Measurements from ENCODE around the gene NRGN. TPM values are rescaled to one million over a fixed set of nuclear protein-coding genes. Genes with fewer than 3 reads are reported as not detected.
A peak's percentile ranks its signal among the peaks of the same experiment; 100 is the strongest.

Gene NRGN
- total and polyA plus RNA-seq, 4 donors = 0.51 to 1.7 (median 1.6) TPM; not detected in 1

- TF ChIP-seq REST (IDR thresholded peaks at IDR 0.05) = no peak
- no peak for TF ChIP-seq ATF3 (IDR thresholded peaks at IDR 0.05)
- TF ChIP-seq RXRA (IDR thresholded peaks at IDR 0.05) = no peak
- no peak for TF ChIP-seq SP1 (IDR thresholded peaks at IDR 0.05)
- no peak for TF ChIP-seq YY1 (IDR thresholded peaks at IDR 0.05)
Observed at GRCh38 chr11:124760205-124760652, 20.5 kb downstream of the NRGN start (continued).

GRCh38 chr11:124760806-124761205 lies 21.1 kb downstream of the NRGN start:
- TF ChIP-seq CTCF (IDR thresholded peaks at IDR 0.05; ENCODE audit: low read depth, low read length, missing input control) = no peak
- no peak for TF ChIP-seq GABPA (IDR thresholded peaks at IDR 0.05 in 1 of 2, conservative IDR thresholded peaks at IDR 0.05 in 1 of 2)
- TF ChIP-seq FOXA2 (IDR thresholded peaks at IDR 0.05) = no peak
- TF ChIP-seq RXRA (IDR thresholded peaks at IDR 0.05) = no peak
- TF ChIP-seq RAD21 (IDR thresholded peaks at IDR 0.05) = no peak
- TF ChIP-seq YY1 (IDR thresholded peaks at IDR 0.05) = no peak
- TF ChIP-seq JUND (IDR thresholded peaks at IDR 0.05) = no peak
- Histone ChIP-seq H3K4me1 (ENCODE audit: control insufficient read depth in 4 of 4, insufficient read depth in 4 of 4, low read length in 3 of 4) (peaks cover 18 to 39% (median 22%) of the 10 kb centered on the region in 4 donors), H3K9me3 (ENCODE audit: control insufficient read depth in 4 of 4, low read length in 3 of 4) (no peaks in the 10 kb centered on the region), H3K36me3 (ENCODE audit: control insufficient read depth in 4 of 4, insufficient read depth in 3 of 4, low read depth in 1 of 4, low read length in 3 of 4) (no peaks in the 10 kb centered on the region), H3K4me3 (ENCODE audit: low read depth in 1 of 3, low read length in 3 of 3) (peak overlapping the region in 2 of 3 donors; percentile 15 to 60), H3K27ac (ENCODE audit: low read depth in 1 of 2, low read length in 2 of 2) (peak overlapping the region; percentile 82 to 84), H3K27me3 (ENCODE audit: control insufficient read depth in 4 of 4, insufficient read depth in 4 of 4, low read length in 3 of 4) (peaks cover 0 to 8% (median 5%) of the 10 kb centered on the region in 4 donors), H3K9ac (ENCODE audit: low read depth in 1 of 2, low read length in 2 of 2) (no peak overlapping the region)
- DNase-seq (ENCODE audit: low spot score) = no peak
- 60% methylated on average over 3 of the region's 3 CpGs for WGBS

GRCh38 chr11:124761301-124762104 lies 21.8 kb downstream of the NRGN start:
- 12% methylated on average over 25 of the region's 25 CpGs for WGBS

More at GRCh38 chr11:124761301-124762104, 21.8 kb downstream of the NRGN start:
- no peaks in the 10 kb centered on the region for H3K9me3 ChIP-seq (ENCODE audit: control insufficient read depth in 4 of 4, low read length in 3 of 4)
- H3K36me3 ChIP-seq (ENCODE audit: control insufficient read depth in 4 of 4, insufficient read depth in 3 of 4, low read depth in 1 of 4, low read length in 3 of 4) = no peaks in the 10 kb centered on the region
- H3K4me1 ChIP-seq (ENCODE audit: control insufficient read depth in 4 of 4, insufficient read depth in 4 of 4, low read length in 3 of 4) = peaks cover 18 to 39% (median 22%) of the 10 kb centered on the region in 4 donors
- peaks cover 0 to 8% (median 5%) of the 10 kb centered on the region in 4 donors for H3K27me3 ChIP-seq (ENCODE audit: control insufficient read depth in 4 of 4, insufficient read depth in 4 of 4, low read length in 3 of 4)
- no peak for DNase-seq (ENCODE audit: low spot score)
- peak overlapping the region; percentile 42 to 60 (median 52) for H3K4me3 ChIP-seq (ENCODE audit: low read depth in 1 of 3, low read length in 3 of 3)
- peak overlapping the region; percentile 82 to 84 for H3K27ac ChIP-seq (ENCODE audit: low read depth in 1 of 2, low read length in 2 of 2)
- TF ChIP-seq JUND (IDR thresholded peaks at IDR 0.05) = no peak
- peak; percentile 61 for TF ChIP-seq NR2F2 (IDR thresholded peaks at IDR 0.05)
- TF ChIP-seq YY1 (IDR thresholded peaks at IDR 0.05) = no peak
- TF ChIP-seq HNF4G (IDR thresholded peaks at IDR 0.05) = no peak
- TF ChIP-seq TAF1 (conservative IDR thresholded peaks at IDR 0.05) = no peak
- peak; percentile 8 to 43 for TF ChIP-seq RXRA (IDR thresholded peaks at IDR 0.05)
- H3K9ac ChIP-seq (ENCODE audit: low read depth in 1 of 2, low read length in 2 of 2) = peak overlapping the region in 1 of 2 donors; percentile 43

Measured in liver (tissue), 9 donors.